ENCODE results near the gene EPO. TPM values are rescaled to one million over a fixed set of nuclear protein-coding genes. Genes with fewer than 3 reads are reported as not detected.

Gene EPO
- total RNA-seq, 1 experiment from 2014 or later, result not detected

DNA sequence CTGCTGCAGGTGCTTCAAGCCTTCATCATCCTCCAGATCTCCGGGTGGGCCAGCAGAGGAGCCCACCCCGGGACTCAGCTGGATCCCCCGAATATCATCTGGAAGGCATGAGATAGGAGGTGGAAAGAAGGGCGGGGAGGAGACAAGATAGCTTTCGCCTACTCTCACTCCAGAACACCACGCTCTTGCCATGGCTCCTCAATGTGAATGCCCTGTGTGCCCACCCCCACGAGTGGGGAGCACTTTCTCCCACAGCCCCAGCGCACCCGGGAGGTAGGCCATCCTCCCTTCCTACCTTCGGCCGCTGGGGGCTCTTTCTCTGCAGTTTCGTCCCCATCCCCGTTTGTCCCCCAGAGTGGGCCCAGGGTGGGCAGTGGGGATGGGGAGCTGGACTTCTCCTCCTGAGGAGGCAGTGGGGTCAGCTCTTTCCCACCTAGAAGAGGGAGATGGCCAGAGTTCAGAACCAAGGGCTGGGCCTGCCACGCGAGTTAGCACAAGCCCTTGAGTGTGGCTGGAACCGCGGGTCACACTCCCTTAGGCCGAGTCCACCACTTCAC lies 35.1 kb upstream of the EPO start:
- POLR2A ChIA-PET, result no interaction called here
- peaks cover 23% of the 10 kb centered on the region for H3K4me1 ChIP-seq (ENCODE audit: control insufficient read depth, insufficient read depth, low read length)
- no peak overlapping the region for H3K27ac ChIP-seq (ENCODE audit: low read length)
- intact Hi-C loops (cut with micrococcal nuclease; ENCODE audit: unreplicated experiment), result loop anchor here (10.0 kb wide), 1 partner anchor 50 kb away; no protein-coding TSS in a partner anchor
- CTCF ChIA-PET, result interaction anchor here (0.5 to 0.7 kb wide), 2 partner anchors 211 to 216 kb away, joined by 3 to 12 read pairs; no protein-coding TSS in a partner anchor
- in situ Hi-C loops (cut with HindIII; ENCODE audit: low pct_unique_long_range_greater_than_20kb, low sequenced_read_pairs), result no loop called here
- no peak overlapping the region for H3K4me3 ChIP-seq (ENCODE audit: low read depth in 2 of 2, low read length in 2 of 2)
- no peaks in the 10 kb centered on the region for H3K27me3 ChIP-seq (ENCODE audit: control insufficient read depth, insufficient read depth, low read length)
- H3K9me3 ChIP-seq (ENCODE audit: control insufficient read depth, insufficient read depth, low read depth, low read length), result no peaks in the 10 kb centered on the region
- DNase-seq (ENCODE audit: low read depth, low spot score), result no peak
- no peak for TF ChIP-seq SIN3A (IDR thresholded peaks at IDR 0.05; ENCODE audit: borderline replicate concordance, insufficient read depth, low read depth, low read length)
- TF ChIP-seq, protein P1, sequence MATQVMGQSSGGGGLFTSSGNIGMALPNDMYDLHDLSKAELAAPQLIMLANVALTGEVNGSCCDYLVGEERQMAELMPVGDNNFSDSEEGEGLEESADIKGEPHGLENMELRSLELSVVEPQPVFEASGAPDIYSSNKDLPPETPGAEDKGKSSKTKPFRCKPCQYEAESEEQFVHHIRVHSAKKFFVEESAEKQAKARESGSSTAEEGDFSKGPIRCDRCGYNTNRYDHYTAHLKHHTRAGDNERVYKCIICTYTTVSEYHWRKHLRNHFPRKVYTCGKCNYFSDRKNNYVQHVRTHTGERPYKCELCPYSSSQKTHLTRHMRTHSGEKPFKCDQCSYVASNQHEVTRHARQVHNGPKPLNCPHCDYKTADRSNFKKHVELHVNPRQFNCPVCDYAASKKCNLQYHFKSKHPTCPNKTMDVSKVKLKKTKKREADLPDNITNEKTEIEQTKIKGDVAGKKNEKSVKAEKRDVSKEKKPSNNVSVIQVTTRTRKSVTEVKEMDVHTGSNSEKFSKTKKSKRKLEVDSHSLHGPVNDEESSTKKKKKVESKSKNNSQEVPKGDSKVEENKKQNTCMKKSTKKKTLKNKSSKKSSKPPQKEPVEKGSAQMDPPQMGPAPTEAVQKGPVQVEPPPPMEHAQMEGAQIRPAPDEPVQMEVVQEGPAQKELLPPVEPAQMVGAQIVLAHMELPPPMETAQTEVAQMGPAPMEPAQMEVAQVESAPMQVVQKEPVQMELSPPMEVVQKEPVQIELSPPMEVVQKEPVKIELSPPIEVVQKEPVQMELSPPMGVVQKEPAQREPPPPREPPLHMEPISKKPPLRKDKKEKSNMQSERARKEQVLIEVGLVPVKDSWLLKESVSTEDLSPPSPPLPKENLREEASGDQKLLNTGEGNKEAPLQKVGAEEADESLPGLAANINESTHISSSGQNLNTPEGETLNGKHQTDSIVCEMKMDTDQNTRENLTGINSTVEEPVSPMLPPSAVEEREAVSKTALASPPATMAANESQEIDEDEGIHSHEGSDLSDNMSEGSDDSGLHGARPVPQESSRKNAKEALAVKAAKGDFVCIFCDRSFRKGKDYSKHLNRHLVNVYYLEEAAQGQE (IDR thresholded peaks at IDR 0.05; ENCODE audit: insufficient read depth in 1 of 2, low read depth in 2 of 2, low read length in 1 of 2), result no peak
- no peak for TF ChIP-seq POLR2AphosphoS5 (IDR thresholded peaks at IDR 0.05; ENCODE audit: low read depth, low read length)
- TF ChIP-seq, protein P2, sequence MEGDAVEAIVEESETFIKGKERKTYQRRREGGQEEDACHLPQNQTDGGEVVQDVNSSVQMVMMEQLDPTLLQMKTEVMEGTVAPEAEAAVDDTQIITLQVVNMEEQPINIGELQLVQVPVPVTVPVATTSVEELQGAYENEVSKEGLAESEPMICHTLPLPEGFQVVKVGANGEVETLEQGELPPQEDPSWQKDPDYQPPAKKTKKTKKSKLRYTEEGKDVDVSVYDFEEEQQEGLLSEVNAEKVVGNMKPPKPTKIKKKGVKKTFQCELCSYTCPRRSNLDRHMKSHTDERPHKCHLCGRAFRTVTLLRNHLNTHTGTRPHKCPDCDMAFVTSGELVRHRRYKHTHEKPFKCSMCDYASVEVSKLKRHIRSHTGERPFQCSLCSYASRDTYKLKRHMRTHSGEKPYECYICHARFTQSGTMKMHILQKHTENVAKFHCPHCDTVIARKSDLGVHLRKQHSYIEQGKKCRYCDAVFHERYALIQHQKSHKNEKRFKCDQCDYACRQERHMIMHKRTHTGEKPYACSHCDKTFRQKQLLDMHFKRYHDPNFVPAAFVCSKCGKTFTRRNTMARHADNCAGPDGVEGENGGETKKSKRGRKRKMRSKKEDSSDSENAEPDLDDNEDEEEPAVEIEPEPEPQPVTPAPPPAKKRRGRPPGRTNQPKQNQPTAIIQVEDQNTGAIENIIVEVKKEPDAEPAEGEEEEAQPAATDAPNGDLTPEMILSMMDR (IDR thresholded peaks at IDR 0.05), result no peak
- no peak for TF ChIP-seq TCF7L2 (IDR thresholded peaks at IDR 0.05; ENCODE audit: low read depth, low read length)
- ATAC-seq, result no peak
- BruUV-seq (replicated peaks), result no TSS peak
- no peaks in the 10 kb centered on the region for H3K36me3 ChIP-seq (ENCODE audit: control insufficient read depth, insufficient read depth, low read length)

DNA sequence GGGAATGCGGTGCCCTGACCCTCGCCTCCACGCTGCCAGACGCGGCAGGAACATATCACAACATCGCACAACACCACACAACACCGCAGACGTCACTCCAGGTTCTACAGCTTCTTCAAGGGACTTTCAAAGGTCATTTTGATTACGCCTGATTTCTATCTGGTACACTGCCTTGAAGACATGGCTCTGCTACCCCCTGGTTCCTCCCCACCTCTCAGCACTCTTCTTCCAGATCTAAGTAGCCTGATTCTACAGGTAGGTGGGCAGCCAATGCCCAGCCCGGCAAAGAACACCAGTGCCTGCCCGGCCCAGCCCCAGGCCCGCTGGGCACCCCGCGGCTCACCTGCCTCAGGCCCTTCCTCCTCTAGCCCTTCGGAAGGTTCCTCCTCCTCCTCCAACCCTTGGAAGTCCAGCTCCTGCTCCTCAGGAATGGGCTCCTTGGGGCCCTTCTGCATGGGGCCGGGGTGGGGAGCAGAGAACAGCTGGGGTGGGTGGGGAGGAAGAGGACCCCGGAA lies 34.6 kb upstream of the EPO start:
- ChIA-PET POLR2A (no interaction called here), CTCF (interaction anchor here (0.7 kb wide), 1 partner anchor 211 kb away, joined by 12 read pairs; no protein-coding TSS in a partner anchor)
- ATAC-seq (no peak), DNase-seq (ENCODE audit: low read depth, low spot score) (no peak)
- no peaks in the 10 kb centered on the region for H3K27me3 ChIP-seq (ENCODE audit: control insufficient read depth, insufficient read depth, low read length)
- H3K36me3 ChIP-seq (ENCODE audit: control insufficient read depth, insufficient read depth, low read length), result no peaks in the 10 kb centered on the region
- no TSS peak for BruUV-seq (replicated peaks)
- no peak overlapping the region for H3K4me3 ChIP-seq (ENCODE audit: low read depth in 2 of 2, low read length in 2 of 2)
- H3K27ac ChIP-seq (ENCODE audit: low read length), result no peak overlapping the region
- intact Hi-C loops (cut with micrococcal nuclease; ENCODE audit: unreplicated experiment) (loop anchor here (10.0 kb wide), 1 partner anchor 51 kb away; no protein-coding TSS in a partner anchor), in situ Hi-C loops (cut with HindIII; ENCODE audit: low pct_unique_long_range_greater_than_20kb, low sequenced_read_pairs) (no loop called here)
- TF ChIP-seq SIN3A (IDR thresholded peaks at IDR 0.05; ENCODE audit: borderline replicate concordance, insufficient read depth, low read depth, low read length), result no peak
- TF ChIP-seq, protein P2 (IDR thresholded peaks at IDR 0.05), result no peak
- TF ChIP-seq TCF7L2 (IDR thresholded peaks at IDR 0.05; ENCODE audit: low read depth, low read length), result no peak
- no peak for TF ChIP-seq POLR2AphosphoS5 (IDR thresholded peaks at IDR 0.05; ENCODE audit: low read depth, low read length)
- TF ChIP-seq, protein P1 (IDR thresholded peaks at IDR 0.05; ENCODE audit: insufficient read depth in 1 of 2, low read depth in 2 of 2, low read length in 1 of 2), result no peak
- peaks cover 17% of the 10 kb centered on the region for H3K4me1 ChIP-seq (ENCODE audit: control insufficient read depth, insufficient read depth, low read length)
- H3K9me3 ChIP-seq (ENCODE audit: control insufficient read depth, insufficient read depth, low read depth, low read length), result no peaks in the 10 kb centered on the region

Measured in Panc1 (cell line).